DMS153 treated with DMSO at 0.1 percent for 48 hours (cell line): ENCODE results near the gene RTL9.

ENCODE experiments used
- DNase-seq: peaks from one replicate; lab custom pipeline; 2025; ENCODE audit not compliant: unreplicated experiment; lab: John Stamatoyannopoulos, UW

The RTL9 gene

DNA sequence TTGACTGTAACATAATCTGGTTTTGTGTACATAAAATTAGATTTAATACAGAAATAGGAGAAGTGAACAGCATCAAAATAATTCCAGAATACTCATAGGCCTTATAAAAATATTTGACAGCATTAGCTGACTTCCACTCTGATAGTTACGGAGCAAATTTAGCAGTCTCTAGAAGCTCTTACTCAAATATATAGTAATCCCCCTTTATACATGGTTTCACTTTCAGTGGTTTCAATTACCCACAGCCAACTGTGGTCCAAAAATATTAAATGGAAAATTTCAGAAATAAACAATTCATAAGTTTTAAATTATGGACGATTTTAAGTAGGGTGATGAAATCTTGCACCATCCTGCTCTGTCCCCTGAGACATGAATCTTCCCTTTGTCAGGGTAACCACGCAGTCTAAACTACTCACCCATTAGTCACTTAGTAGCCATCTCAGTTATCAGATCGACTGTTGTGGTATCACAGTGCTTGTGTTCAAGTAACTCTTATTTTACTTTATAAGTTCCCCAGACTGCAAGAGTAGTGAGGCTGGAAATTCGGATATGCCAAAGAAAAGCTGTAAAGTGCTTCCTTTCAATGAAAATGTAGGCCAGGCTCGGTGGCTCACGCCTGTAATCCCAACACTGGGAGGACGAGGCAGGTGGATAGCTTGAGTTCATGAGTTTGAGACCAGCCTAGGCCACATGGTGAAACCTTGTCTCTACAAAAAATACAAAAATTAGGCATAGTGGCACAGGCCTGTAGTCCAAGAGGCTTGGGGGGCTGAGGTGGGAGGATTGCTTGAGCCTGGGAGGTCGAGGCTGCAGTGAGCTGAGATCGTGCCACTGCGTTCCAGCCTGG, 17.2 kb upstream of the RTL9 start:
- DNase-seq, result no peak

DNA sequence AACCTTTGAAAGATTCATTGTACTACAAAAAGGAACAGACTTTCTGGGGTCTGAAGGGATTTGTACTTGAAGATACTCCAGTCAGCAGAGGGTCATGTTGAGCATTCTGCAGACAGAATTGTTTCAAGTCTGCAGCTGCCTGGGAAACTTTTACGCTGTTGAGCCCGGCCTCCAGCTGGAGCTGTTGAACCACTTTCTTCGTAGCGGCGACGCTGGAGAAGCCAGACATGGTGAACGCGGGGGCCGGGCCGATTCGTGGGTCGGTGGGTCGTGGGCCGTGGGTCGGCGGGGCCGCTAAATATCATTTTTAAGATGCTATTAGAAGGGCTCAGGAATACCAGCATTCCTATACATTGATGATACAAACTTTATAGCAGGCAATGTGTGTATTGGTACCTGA, 12.0 kb upstream of the RTL9 start:
- DNase-seq, result no peak

DNA sequence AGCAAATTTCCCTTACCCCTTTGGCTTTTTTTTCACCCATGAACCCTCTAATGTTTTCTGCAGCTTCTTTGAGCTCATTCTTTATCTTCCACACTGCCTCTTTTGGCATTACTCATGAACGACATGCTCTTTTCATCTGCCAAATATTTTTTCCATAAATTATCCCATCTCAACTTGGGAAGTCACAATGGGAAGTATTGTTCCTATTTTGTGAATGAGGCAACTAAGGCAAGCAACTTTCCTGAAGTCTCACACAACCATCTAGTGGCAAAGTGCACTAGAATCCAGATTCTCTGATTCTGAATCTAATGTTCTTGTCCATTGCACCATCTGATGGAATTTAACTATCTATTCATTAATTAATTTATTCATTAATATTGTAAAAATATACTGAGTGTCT, 625 bp downstream of the RTL9 start:
- DNase-seq, result no peak

DNA sequence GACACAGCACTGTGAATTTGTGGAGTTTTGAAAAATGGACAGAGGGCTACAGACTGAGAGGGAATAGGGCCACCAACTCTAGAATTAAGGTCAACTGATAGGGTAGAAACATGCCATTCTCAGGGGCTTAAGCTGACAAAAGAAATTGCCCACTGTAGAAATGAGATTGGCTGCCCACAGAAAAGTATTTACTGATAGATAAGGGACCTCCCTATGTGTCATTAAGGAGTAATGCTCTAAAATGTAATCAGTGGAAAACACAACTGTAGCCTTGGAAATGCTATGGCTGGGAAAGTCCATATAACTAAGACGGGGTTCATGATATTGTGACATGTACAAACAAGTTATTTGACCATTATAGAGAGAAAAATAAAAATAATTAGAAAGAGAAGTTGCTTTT, 4.6 kb downstream of the RTL9 start:
- DNase-seq, result no peak

DNA sequence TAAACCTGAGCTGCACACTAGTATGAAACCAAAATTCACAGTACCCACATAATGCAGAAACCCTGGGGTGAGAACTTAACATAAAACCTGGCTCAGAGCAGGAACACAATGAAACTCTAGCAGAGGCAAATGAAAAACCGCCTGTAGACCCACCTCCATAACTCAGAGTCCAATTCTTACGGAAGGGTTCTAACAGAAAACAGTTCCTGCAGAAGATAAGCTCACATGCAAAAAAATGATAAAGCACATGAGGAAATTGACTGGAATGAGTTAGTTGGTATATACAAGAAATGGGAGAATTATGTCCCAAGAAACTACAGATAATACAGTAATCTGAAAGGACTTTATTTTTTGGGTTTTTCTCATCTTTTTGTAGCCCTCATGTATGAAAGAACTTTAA, 14.7 kb downstream of the RTL9 start:
- DNase-seq, result no peak

DNA sequence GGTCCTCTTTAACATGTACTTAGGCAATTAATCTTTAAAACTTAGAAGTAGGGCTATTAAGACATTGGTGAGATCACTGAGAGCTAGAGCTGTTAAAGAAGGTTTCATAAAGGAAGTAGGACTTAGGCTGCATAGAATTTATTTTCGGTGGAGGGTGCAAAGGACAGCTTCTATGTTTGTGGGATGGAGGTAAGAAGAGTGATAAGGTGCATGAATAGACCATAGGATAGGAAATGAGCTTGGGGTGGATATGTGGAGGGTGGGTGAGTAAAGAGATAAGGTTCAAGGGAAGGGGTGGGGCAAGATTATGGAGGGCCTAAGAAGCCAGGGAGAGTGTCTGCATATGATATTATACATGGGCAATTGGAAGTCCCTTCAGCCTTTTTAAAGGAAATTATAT, 15.9 kb downstream of the RTL9 start:
- DNase-seq, result no peak

DNA sequence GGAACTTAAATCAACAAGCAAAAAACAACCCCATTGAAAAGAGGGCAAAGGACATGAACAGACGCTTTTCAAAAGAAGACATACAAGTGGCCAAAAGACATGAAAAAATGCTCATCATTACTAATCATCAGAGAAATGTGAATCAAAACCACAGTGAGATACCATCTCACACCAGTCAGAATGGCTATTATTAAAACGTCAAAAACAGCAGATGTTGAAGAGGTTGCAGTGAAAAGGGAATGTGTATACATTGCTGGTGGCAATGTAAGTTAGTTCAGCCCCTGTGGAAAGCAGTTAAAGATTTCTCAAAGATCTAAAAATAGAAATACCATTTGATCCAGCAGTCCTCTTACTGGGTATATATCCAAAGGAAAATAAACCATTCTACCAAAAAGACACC, 22.6 kb downstream of the RTL9 start:
- DNase-seq, result no peak

DNA sequence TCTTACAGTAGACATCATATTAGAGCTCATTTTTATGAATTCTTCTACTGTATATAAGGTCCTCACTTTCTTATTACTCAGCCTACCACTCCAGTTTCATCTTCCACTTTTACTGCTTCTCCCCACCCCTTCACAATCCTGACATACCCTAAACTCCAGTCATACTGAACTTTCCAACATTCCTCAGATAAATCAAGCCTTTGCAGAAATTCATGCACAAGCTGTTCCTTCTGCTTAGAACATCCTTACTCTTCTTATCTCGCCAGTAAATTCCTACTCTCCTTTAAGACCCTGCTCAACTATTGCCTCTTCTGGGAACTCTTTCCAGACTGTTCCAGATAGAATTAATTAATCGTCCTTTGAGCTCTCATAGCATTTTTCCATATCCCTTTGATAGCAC, 24.8 kb downstream of the RTL9 start:
- DNase-seq, result no peak

DNA sequence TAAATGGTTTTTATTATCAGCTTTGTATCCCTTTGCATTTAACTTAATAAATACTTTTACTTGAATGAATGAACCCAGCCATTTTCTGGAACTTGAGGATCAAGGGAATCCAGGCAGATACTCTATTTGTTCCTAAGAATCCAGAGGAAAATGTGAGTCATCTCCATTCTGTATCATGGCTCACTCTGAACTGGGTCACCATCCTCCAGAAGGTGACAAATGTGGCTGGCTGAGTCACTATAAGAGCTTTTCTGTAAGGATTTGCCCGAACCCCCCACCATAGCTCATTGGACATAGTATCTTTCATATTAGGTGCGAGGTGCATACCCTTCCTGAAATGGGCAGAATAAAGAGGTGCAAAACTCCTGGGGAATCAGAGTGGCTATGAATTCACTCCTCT, 25.8 kb downstream of the RTL9 start:
- no peak for DNase-seq

DNA sequence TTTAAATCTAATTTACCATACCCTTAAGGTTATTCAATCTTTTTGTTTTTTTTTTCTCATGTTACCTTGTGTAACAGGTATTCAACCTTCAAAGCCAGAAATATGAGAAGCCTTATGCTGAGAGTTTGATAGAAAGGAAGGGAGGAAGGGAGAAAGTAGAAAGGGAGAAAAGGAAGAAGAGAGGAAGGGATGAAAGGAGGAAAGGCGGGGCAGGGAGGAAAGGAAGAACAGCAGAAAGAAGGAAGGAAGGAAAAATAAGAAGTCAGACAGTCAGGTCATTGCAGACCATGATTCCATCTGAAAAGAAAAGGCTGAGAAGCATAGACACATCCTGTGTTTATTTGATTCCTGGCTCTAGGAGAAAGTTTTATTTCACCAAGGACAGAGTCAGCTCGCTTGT, 30.9 kb downstream of the RTL9 start:
- DNase-seq, result no peak

DNA sequence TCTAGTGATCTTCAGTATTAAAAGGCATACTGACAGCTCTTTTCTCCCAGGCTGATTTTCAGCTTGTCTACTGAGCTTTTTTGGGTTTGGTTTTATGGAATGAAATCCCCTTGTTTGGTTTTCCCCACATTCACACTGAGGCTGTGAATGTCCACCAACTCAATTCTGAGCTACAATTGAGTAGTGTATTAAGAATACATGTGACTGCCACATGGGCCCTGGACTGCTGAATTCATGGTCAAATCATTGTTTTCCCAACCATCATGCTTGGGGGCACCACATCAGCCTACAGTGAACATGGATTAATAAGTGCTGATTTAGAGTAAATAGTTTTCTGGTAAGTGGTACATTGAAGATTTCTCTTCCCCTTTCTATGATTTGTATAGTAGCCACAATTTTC, 32.4 kb downstream of the RTL9 start:
- DNase-seq, result no peak

DNA sequence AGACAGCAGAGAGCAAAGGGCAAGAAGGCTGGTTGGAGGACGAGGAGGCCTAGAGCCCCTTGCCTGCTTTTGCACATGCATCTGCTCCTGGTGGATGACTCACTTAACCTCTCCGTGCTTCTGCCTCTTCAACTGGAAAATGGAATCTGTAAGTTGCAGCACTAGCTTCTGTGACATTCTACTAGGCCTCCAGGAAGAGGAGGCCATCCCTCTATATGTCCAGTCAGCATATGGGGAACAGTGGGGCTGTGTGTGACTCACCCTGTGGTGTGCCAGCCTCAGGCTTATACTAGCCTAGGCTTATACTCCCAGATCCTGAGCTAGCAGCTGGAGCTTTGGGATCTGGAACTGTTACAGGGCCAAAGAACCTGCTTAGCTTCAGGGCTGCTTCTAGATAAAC, 36.0 kb downstream of the RTL9 start:
- DNase-seq, result no peak

DNA sequence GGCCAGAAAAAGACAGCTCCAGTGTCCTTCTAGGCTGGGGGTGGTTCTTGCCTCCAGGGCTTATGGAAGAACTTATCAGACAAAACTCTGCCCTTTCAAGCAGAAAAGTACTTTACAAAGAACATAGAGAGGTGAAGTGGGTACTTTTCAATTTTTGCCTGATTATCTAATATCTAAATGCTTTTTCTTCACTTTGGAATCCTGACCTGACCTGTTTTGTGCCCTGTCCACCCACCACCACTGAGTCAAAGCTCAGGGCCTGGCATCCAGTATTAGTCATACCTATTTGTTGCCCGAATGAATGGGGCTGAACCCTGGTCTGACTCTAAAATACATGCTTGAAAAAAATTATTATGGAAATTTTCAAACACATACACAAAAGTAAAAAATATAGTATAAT, 37.2 kb downstream of the RTL9 start:
- no peak for DNase-seq

DNA sequence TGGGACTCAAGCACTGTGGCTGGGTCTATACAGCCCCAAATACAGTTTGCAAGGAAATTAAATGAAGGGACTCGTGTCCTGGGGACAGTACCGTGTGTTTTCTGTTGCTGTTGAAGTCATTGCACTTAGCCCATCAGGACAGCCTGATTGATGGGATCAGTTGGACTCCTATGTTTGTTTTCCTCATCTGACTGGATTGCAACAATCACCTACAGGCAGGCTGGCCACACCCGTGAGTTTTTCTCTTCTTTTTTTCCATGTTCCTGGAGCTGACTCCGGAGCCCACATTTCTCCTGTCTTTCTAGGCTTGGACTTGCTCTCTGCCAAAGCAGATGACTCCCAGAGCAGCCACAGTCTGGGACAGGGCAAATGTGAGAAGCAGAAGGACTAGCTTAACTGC, 38.1 kb downstream of the RTL9 start:
- DNase-seq, result no peak

DNA sequence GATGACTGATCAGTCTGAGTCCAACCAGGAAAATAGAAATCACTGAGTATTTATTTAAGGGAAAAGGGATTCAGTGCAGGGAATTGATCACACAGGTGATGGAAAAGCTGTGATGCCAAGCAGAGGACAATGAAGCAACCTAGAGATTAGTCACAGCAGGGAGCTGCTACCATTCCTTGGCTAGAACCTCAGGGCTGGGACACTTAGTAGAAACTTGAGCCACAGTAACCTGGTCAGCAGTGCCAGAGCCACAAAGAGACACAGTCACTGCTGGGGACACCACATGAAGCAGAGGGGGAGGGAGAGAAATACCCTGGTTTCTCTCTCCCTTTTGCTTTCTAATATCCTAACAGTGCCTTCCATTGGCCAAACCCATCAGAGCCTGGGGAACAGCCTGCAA, 38.7 kb downstream of the RTL9 start:
- DNase-seq, result no peak

DNA sequence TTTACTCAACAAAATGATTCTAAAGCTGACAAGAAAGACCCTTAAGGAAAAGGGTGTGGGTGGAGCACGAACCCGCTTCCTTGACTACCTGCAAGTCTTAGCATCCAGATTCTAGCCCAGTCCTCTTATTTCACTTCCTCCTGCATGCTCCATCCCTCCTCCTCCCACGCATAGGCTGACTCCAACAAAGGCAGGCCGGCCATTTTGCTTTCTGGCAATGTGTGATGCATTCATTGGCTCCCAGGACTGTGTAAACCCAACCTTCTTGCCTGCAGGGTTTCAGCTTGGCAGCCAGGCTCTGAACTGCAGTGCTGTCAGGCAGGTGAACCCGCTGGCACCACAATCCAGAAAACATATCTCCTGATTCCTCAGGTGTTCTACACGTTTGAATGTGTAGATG, 39.3 kb downstream of the RTL9 start:
- no peak for DNase-seq

DNA sequence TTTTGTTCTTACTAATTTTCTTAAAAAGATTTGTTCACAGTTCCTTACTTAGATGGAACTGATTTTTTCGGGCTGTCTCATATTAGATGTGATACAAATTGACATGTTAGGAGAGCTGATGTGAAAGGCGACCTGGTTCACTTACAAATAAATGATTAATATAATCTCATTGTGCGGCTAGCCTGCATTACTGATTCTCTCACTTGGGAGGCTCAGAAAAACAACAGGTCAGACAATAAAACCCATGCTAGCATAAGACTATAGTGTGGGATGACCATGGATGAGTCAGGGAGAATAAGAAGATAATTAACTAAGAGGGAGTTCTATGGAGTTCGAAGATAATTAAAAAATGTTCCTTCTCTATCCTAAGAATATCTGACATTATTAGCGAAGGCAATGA, 40.8 kb downstream of the RTL9 start:
- DNase-seq, result no peak

DNA sequence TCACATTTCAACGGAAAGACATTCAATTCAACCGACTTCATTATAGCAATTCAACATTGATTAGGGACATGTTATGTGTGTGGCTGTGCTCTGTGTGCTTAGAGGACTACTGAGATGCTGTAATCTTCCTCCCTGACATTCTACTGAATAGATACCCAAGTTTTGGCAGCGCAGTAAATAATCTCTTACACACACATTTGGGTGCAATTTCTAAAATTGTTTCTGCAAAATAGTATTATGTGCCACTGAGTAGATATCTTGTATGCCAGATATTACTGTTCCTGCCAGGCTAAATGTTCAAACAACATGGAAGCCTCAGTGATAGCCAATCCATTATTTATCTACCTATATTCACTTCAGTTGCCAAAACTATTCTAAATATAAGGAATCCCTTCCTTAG, 41.3 kb downstream of the RTL9 start:
- DNase-seq, result no peak

DNA sequence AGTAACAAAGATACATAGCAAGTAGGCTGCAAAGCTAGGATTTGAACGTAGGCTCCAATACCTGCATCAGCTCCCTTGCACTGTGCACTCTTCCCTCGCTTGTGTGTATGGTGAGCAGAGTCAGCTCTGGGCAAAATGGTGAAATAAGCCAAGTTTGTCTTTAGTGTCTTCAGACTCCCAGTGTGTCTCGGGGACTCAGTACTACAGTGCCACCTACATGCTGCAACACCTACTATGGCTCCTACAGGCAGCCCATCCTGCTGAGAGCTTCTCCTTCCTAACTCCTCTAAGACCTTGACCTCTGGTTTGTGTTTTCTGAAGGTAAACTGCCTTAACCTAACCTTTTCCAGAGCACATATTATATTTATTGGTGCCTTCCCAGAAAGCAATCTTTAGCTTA, 42.5 kb downstream of the RTL9 start:
- no peak for DNase-seq

DNA sequence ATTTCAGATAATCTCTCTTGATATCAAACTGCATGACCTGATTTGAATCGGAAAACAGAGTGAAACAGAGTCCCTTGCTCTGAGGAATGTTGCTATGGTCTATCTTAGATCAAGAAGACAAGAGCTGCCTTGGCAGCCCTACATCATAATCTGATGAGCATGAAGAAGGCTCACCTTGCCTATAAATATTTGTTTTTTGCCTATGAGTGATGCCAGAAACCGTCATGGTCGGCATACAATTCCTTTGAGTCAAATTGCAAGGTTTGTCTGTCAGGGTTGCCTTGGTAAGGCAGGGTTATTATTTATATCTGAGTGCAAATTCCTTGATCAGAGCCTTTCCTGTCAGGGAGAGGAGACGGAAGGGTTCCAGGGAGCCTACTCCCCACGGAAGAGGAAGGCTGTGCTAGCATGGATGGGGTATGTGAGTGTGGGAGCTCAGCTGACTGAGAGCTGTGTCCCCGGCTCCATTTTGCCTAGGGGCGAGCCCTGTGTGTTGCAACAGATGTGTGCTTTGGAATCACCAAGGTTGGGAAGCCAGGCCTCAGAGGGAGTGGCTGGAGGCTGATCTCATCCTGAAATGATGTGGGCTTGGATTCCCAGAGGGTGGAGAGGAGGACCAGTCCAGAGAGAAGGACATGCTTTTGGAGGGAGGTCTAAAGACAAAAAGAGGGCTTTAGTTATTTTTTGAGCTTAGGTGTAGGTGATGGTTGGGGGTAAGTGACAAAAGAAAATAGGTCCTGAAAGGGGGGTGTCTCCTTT, 43.6 kb downstream of the RTL9 start:
- DNase-seq, result no peak

DNA sequence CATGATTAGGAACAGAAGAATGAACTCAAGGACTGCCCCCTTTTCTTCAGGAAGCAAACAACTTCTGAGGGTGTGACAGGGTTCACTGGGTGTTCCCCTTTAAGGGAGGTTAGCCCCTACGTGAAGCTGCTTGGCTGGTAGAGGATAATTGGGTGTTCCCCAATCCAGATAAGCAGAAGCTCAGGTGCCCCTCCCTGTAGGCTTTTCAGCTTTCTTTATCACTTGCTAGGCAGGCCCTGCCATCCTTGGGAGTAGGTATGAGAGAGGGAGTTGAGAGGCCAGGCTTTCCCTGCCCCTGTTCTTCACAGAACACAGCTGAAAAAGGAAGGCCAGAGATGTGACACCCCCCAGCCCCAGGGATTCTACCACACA, 44.2 kb downstream of the RTL9 start:
- DNase-seq, result no peak

DNA sequence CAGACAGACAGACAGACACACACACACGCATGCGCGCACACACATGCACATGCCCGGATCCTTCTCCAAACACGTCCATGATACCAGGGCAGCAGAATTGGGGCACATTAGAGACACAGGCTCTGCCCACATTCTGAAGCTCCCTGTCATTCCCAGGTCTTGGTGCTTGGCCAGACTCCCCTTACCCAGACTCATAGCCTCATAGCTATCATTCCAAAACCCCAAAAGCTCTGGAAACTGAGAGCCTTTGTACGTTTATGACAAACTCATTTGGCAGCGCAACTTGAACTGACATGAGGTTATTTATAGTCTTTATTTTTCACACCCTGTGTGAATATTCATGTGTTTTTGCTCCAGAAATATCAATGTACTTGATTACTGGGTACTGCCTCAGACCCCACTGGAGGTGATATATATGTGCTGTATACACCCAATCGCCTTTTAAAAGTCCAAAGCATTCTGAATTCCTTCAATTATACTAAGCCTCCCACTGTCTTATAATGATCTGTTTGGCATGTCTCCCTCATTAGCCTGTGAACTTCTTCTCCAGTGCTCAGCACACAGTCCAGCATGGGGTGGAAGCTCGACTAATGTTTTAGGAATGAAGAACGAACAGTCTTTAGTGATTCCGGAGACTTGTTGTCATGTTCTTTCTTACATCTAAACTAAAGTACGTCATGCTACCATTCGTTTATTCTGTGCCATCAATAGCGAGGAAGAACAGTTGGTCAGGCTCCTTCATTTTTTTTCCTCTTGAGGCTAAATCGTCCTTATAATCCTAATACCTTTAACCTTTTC, 45.0 kb downstream of the RTL9 start:
- no peak for DNase-seq
